Activated T-helper 1 cell treated with Interleukin-2 at 50 U/mL for 16 hours (primary cell): Measurements from ENCODE around the gene ZNF770.
"Not testable (repeated sequence)": the region's sequence is repeated elsewhere in the genome, so short reads cannot be mapped to it uniquely, and the experiment has no call there.

Experiments
- DNase-seq: peaks from one replicate; pipeline ENCODE4 v3.0.0-alpha.2; 2020; ENCODE audit warnings: low read depth

The ZNF770 gene

DNA sequence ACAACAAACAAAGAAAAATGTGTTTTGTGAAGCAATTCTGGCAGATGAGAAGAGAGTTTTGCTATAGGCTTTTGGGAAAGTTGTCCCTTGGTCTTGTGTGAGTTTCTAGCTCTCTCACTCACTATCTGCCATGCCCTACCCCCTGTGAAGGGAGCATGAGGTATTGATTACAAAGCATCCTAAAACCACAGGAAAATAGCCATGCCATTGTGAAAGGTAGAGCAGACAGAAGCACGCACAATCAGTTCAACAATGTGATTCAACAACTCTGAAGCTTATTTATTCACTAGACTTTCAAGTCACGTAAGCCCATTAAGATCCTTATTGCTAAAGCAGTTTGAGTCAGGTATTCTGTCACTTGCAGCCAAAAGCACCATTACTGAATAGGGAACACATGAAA is 12.0 kb downstream of the ZNF770 start:
- DNase-seq, result no peak

DNA sequence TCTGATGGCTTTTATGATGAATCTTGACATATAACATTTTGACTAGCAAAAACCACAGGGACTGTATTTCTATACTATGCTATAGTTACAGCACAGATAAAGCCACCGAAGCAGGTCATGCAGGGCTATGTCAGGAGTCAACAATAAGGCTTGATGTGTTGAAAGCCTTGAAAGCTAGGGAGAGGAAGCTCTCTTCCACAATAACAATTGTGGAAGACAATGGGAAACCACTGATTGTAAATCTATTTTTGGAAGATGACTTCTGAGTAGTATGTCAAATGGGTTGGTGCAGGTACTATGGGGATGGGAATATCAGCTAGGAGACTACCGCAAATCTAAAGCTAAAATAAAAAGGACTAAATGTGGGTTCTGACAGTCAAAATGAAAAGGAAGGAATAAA is 14.6 kb downstream of the ZNF770 start:
- DNase-seq, result no peak

DNA sequence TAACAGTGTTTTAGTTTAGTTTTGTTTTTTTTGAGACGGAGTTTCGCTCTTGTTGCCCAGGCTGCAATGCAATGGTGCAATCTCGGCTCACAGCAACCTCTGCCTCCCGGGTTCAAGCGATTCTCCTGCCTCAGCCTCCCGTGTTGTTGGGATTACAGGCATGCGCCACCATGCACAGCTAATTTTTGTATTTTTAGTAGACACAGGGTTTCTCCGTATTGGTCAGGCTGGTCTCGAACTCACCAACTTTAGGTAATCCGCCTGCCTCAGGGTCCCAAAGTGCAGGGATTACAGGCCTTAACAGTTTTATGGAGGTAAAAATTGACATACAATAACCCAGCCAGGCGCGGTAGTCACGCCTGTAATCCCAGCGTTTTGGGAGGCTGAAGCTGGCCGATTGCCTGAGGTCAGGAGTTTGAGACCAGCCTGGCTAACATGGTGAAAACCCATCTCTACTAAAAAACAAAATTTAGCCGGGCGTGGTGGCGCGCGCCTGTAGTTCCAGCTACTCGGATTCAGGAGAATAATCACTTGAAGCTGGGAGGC is 17.9 kb downstream of the ZNF770 start:
- DNase-seq, result not testable (repeated sequence)

DNA sequence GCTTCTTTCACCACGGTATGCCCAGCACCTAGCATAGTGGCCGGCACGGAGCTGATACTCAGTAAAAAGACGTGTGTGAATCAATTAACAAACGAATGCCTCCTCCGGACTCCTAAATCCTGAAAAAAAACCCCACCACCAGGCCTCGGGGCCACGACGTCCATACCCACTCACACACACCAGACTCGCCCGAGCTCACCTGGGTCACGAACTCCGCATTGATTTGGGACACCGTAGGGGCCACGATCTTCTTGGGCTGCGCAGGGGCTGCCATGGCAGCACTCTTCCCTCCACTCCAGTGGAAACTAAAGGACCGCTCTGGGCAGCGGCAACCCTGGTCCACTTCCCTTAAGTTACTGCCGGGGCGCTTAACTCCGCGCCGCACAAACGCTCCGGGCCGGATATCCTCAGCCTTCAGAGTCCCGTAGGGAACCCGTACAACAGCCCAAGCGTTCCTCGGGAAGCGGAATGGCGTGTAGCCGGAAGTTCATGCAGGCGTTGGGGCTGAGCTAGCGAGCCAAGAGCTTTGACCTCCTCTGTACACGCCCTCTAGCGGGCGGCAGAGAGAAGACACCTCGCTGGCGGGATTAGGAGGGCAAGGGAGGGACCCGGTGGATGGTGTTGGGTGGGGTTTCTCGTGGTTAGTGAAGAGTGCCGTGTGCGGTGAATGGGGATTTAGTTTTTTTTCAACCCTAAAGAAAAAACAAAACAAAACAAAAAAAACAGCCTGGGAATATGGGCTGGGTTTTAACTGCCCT is 18.6 kb downstream of the ZNF770 start, which contains the start of gene AQR:
TSS of gene AQR (minus strand) at position 403 of the 758 bp plus-strand sequence. CDS start at position 274, 129 bp downstream.
- peak; percentile 83 for DNase-seq

DNA sequence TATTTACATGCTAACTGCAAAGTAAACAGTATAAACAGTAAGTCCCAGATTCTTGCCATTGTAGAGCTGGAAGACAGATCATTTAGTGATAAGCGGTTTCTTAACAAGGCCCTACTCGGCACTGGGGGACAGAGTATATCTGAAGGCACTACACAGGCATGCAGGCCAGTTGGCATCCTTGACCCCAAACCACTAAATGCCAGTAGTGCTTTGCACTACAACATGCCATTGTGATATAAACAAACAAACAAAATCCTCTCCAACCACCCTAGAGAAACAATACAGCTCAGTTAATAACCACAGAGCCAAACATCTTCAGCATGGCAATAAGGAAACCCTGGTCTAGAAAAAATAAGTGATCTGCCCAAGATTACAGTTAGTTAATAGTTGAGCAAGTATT is 23.8 kb downstream of the ZNF770 start:
- no peak for DNase-seq

DNA sequence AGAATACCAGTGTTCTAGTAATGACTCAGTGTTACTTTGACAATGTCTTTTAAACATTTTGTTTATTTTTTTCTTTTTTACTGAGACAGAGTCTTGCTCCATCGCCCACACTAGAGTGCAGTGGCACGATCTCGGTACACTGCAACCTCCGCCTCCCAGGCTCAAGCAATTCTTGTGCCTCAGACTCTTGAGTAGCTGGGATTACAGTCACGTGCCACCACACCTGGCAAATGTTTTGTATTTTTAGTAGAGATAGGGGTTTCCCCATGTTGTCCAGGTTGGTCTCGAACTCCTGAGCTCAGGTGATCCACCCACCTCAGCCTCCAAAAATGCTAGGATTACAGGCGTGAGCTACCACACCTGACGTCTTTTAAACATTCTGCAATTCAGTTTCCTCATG is 34.2 kb downstream of the ZNF770 start:
- no peak for DNase-seq

DNA sequence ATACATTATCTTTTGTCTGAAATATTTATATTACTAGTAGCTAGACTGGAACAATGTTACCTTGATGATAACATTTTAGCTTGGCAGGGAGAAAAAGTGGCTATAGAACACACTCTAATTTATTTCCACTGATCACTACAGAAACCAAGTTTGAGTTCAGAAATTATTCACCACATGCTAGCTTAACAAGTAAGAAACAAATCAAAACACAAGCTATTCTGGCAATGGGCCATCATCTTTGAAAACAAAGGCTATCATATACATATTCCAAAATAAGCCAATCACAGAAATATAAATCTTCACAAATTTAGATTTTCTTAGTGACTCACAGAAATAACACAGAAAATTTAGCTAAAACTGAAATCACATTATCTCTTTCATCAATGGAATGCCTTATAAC is 35.6 kb downstream of the ZNF770 start:
- no peak for DNase-seq

DNA sequence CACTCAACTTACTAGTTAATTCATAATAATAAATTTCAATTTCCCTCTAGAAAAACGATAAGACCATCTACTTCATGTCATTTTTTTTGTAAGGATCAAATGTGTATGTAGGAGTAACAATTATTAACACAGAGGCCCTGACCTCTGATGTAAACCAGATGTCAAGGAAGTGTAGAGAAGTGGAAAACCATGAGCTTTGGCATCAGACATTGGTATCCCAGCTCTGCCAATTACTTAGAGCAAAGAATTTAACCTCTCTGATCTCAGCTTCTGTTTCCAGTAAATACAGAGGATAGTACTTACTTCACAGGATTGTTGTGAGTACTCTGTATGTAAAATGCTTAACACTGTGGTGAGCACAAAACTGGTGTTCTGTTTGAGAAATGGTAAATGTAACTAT is 36.1 kb downstream of the ZNF770 start:
- no peak for DNase-seq

DNA sequence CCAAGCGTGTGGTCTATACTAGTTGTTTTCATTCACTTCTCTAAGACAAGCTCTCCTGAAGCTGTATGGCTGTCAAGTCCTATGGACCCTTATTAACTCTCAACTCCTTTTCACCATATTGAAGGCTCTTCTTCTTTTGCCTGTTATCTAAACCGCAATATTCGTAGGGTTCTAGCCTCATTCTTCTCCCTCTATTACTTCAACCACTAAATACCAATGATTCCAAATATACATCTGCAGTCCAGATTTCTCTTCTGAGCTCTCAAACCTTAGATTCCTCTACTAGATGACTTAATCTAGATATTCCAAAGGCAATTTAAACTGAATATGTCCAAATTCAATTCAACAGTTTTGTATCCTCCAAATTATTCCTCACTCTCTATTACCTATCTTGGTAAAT is 43.2 kb downstream of the ZNF770 start:
- no peak for DNase-seq

DNA sequence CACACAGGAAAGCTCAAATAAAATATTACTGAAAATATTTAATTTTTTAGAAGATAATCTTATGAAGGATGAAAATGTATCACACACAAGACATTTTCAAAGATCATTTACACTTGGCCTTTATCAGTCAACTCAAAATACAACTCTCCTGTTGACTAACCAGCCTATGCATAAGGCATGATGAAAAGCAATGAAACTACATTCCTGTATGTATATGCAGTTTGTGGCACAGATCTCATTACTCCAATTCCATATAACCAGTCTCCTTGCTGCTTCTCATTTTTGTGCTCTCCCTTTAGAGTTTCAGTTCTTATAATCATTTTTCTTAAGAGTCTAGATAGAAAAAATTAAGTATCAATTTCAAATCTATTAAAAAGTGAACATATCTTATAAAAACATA is 44.4 kb downstream of the ZNF770 start:
- DNase-seq, result no peak

DNA sequence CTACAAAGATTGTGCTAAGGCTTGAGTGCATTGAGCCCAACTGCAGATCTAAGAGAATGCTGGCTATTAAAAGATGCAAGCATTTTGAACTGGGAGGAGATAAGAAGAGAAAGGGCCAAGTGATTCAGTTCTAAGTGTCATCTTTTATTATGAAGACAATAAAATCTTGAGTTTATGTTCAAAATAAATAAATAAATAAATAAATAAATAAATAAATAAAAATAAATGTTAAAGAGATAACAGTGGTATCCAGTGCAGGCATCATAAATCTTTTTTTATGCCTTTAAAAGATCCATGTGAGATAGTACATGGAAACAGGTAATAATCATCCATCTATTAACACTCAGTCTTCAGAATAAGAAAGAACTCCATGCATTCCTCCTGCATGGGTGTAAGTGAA is 44.8 kb downstream of the ZNF770 start:
- not testable (repeated sequence) for DNase-seq

DNA sequence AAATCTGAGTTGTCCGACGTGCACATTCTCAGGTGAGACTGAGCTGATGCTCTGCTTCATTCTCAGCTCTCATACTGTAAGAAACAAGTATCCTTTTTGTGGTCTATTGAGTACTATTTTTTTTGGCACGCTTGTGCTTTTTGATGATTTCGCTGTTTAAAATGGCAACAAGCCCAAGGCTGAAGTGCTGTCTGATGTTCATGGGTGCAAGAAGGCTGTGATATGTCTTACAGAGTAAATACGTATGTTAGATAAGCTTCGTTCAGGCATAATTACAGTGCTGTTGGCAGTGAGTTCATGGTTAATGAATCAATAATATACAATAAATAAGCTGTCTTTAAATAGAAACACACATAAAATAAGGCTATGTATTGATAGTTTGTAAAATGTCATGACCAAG is 45.7 kb downstream of the ZNF770 start:
- DNase-seq, result no peak

DNA sequence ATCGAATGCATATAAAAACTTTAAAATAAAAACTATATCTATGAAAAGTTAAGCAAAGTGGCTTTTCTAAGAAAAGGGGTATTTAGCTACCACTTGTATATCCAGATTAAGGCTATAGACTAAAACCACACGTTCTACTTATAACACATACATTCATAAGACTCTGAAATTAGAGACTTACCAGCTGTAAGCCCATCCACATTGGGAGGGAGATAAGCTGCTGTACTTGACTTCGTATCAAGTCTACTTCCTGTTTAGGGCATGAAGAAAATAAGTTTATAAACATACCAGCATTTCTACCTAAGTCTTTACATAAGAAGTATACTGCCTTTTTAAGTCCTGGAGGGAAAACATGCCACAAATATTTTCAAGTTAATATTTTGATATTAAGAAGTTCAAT is 46.3 kb downstream of the ZNF770 start:
- DNase-seq, result no peak

DNA sequence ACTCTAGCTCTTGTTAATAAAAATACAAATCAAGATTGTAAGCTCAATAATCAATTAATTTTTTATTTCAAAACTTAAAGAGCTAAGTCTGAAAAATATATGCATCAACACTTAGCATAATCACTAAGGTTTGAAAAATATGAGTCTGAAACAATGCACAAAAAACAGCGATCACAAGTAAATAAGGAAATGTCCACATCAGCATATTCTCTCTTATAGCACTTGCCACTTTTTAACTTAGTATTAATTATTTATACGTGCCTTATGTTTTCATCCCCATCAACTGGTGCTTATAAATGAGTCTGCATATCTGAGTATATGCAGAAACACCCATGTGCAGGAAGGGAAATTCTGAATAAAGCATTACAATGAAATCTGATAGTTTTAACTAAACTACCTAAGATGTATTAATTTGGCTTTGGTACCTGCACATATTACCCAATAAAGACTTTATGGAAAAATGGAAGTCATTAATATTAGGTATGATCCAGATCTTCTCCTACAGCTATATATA is 46.8 kb downstream of the ZNF770 start:
- no peak for DNase-seq

DNA sequence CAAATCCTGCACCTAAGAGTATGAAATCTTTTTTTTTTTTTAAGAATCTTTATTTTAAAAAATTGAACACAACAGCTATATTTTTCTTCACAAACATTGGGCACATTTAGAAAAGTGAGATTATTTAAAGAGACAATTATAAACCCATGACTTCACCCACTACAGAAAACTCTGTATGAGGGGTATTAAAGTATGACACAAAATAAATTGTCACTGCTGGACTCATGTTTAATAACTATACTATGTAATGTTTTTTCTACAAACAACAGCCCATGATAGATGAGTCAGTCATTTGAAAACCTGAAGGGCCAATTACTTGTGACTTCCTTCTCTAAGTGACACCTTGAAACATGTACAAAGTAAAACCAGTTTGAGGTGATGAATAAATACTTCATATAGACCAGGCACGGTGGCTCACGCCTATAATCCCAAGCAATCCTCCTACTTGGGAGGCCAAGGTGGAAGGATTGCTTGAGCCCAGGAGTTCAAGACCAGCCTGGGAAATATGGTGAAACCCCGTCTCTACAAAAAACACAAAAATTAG is 54.6 kb downstream of the ZNF770 start:
- no peak for DNase-seq

DNA sequence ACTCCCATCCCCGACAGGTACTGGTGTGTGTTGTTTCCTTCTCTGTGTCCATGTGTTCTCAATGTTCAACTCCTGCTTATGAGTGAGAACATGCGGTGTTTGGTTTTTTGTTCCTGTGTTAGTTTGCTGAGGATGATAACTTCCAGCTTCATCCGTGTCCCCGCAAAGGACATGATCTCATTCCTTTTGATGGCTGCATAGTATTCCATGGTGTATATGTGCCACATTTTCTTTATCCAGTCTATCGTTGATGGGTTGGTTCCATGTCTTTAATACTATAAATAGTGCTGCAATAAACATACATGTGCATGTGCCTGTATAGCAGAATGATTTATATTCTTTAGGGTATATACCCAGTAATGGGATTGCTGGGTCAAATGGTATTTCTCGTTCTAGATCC is 59.7 kb downstream of the ZNF770 start:
- not testable (repeated sequence) for DNase-seq
